Bronchial epithelial cell (primary cell): Measurements from ENCODE around the gene SLC6A19. TPM values are rescaled to one million over a fixed set of nuclear protein-coding genes. Genes with fewer than 3 reads are reported as not detected.
A peak's percentile ranks its signal among the peaks of the same experiment; 100 is the strongest.

Source experiments
- DNase-seq: peaks from one replicate; pipeline ENCODE4 v3.0.0-alpha.2; 2010; ENCODE audit warnings: low read depth
- FAIRE-seq: peaks from 2 replicates; lab custom pipeline; 2011; peaks lifted over from hg19 to GRCh38; lab: Jason Lieb, UNC
- H3K27me3 ChIP-seq: 2 replicates; pipeline ENCODE4 v1.5.1; 2011; ENCODE audit warnings: low read length; ENCODE audit not compliant: control insufficient read depth, insufficient read depth
- H3K36me3 ChIP-seq: 2 replicates; pipeline ENCODE4 v1.5.1; 2011; ENCODE audit warnings: low read length; ENCODE audit not compliant: control insufficient read depth, insufficient read depth
- H3K4me3 ChIP-seq: 2 replicates; pipeline ENCODE4 v1.5.1; 2011; ENCODE audit warnings: mild to moderate bottlenecking, low read depth, low read length, control low read depth
- total RNA-seq: library from RNA; depleted of rRNA; stranded (reverse); fragments of >200 nt; gene quantifications from 2 replicates; pipeline ENCODE4 v1.2.1, GENCODE V29; 2014
- TF ChIP-seq, protein P1 (sequence below): IDR thresholded peaks from 2 replicates; pipeline ENCODE4 v1.5.1; 2011; ENCODE audit warnings: mild to moderate bottlenecking, moderate library complexity, low read length, control low read depth, inconsistent platforms; ENCODE audit not compliant: insufficient read depth, severe bottlenecking

SLC6A19 gene
- total RNA-seq, 1 donor from 2014 or later = not detected

DNA sequence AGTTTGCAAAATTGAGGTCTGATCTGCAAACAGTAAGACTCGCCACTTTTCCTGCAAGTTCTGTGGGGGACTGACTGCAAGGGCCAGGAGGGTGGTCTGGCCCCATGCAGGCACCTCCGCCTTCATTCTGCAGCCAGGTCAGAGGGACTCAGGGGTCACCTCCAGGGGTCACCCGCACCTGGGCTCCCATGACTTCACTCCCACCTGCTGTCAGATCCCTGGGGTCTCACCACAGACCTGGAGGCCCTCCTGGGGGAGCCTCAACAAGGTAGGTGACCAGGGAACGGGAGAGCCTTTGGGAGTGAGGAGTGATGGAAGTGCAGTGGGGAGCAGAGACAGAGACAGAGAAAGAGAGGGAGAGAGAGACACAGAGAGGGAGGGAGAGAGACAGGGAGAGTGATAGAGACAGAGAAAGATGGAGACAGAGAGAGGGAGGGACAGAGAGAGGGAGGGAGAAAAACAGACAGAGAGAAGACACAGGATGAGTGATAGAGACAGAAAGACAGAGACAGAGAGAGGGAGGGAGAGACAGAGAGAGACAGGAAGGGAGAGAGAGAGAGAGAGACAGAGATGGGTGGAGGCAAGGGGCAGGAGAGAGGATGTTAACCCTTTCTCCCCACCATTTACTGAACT is 41.5 kb upstream of the SLC6A19 start:
- no peak for DNase-seq
- TF ChIP-seq, protein P1, sequence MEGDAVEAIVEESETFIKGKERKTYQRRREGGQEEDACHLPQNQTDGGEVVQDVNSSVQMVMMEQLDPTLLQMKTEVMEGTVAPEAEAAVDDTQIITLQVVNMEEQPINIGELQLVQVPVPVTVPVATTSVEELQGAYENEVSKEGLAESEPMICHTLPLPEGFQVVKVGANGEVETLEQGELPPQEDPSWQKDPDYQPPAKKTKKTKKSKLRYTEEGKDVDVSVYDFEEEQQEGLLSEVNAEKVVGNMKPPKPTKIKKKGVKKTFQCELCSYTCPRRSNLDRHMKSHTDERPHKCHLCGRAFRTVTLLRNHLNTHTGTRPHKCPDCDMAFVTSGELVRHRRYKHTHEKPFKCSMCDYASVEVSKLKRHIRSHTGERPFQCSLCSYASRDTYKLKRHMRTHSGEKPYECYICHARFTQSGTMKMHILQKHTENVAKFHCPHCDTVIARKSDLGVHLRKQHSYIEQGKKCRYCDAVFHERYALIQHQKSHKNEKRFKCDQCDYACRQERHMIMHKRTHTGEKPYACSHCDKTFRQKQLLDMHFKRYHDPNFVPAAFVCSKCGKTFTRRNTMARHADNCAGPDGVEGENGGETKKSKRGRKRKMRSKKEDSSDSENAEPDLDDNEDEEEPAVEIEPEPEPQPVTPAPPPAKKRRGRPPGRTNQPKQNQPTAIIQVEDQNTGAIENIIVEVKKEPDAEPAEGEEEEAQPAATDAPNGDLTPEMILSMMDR = no peak
- Histone ChIP-seq H3K27me3 (peaks cover 10% of the 10 kb centered on the region), H3K4me3 (no peak overlapping the region), H3K36me3 (no peaks in the 10 kb centered on the region)
- no peak for FAIRE-seq

- no peaks in the 10 kb centered on the region for H3K36me3 ChIP-seq
- peak; percentile 60 for DNase-seq
- H3K27me3 ChIP-seq = peaks cover 4% of the 10 kb centered on the region
- FAIRE-seq = peak; percentile 75
- TF ChIP-seq, protein P1 = no peak
- H3K4me3 ChIP-seq = no peak overlapping the region
These were observed 40.1 kb upstream of the SLC6A19 start for GRCh38 chr5:1161108-1161832.

DNA sequence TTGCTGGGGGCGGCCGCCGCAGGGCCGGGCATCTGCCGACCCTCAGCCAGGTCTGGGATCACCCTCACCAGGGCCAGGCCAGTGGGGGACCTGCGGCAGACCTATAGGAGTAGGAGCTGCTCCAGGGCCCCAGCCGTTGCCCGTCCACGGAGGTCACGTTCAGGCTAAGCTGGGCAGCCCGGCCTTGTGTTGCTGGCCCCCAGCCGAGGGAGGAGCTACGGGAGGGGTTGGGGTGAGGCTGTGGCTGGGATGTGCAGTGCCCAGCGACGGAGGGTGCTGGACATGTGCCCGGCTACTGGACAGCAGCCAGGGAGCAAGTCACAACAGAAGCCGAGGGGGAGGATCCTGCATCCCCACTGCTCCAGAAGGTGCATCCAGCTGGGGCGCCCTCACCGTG is 39.6 kb upstream of the SLC6A19 start:
- Histone ChIP-seq H3K4me3 (no peak overlapping the region), H3K36me3 (no peaks in the 10 kb centered on the region), H3K27me3 (peaks cover 2% of the 10 kb centered on the region)
- FAIRE-seq (no peak), DNase-seq (peak; percentile 24)
- TF ChIP-seq, protein P1 = no peak

GRCh38 chr5:1162276-1162675 is 39.1 kb upstream of the SLC6A19 start:
- DNase-seq (no peak), FAIRE-seq (no peak)
- TF ChIP-seq, protein P1 = no peak
- H3K27me3 ChIP-seq = peaks cover 2% of the 10 kb centered on the region
- no peaks in the 10 kb centered on the region for H3K36me3 ChIP-seq
- no peak overlapping the region for H3K4me3 ChIP-seq

DNA sequence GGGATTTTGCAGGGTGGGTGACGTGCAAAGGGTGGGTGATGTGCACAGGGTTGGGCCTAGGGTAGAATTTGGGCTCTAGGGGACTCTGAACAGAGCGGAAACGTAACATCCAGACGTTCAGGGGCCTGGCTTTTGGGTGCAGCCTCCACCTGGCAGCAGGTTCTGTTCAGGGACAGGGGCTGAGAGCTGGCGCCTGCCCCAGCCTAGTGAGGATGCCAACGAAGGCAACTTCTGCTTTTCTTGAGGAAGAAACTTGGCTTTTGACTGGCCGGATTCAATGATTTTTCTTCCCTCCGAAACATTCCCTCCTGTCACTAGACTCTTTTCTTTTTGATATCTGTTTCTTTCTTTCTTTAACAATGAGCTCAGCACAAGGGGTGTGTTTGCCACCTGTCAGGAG is 38.6 kb upstream of the SLC6A19 start:
- TF ChIP-seq, protein P1 = no peak
- no peak for DNase-seq
- no peaks in the 10 kb centered on the region for H3K36me3 ChIP-seq
- H3K4me3 ChIP-seq = no peak overlapping the region
- FAIRE-seq = no peak
- H3K27me3 ChIP-seq = peaks cover 2% of the 10 kb centered on the region

DNA sequence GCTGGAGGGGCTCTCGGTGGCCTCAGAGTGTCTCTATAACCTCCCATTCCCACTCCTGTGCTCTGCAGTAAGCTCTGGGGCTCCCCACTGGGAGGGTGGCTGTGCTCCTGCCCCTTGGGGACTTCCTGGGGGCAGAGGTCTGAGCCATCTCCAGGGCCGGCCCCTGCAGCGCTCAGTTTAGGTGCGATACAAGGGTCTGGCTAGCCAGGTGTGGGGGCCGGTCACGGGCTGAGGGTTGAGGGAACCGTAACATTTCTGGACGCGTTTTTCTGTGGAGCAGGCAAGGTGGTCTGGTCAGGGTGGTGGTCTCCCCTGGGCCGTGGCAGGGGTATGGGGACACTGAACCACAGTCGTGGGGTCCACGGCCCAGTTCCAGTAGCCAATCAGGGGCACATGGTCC is 38.0 kb upstream of the SLC6A19 start:
- no peaks in the 10 kb centered on the region for H3K36me3 ChIP-seq
- no peak overlapping the region for H3K4me3 ChIP-seq
- H3K27me3 ChIP-seq = peaks cover 2% of the 10 kb centered on the region
- TF ChIP-seq, protein P1 = no peak
- DNase-seq = no peak
- no peak for FAIRE-seq
